Prostate gland (tissue), 2 donors: ENCODE measurements around the gene KLHL6.

Source experiments
- POLR2A ChIP-seq: fragments of 450-650 bp; IDR thresholded peaks from one replicate; pipeline ENCODE4 v1.6.1; 2016; ENCODE audit warnings: antibody characterized with exemption, mild to moderate bottlenecking
- POLR2AphosphoS5 ChIP-seq: sonication (generic); formaldehyde crosslinking; IDR thresholded peaks from one replicate; pipeline ENCODE4 v1.6.1; 2017; ENCODE audit warnings: antibody characterized with exemption
- TF ChIP-seq, protein P1 (sequence below), 4 experiments: fragments of 200-600 bp in 2 of 4; fragments of 450-650 bp in 2 of 4; sonication (generic) in 2 of 4; IDR thresholded peaks; 1 replicate in 3 of 4; 2 replicates in 1 of 4; pipeline ENCODE4 v1.5.1; 2016 to 2019; ENCODE audit warnings: antibody characterized with exemption in 4 of 4, mild to moderate bottlenecking in 2 of 4, moderate library complexity in 2 of 4

DNA sequence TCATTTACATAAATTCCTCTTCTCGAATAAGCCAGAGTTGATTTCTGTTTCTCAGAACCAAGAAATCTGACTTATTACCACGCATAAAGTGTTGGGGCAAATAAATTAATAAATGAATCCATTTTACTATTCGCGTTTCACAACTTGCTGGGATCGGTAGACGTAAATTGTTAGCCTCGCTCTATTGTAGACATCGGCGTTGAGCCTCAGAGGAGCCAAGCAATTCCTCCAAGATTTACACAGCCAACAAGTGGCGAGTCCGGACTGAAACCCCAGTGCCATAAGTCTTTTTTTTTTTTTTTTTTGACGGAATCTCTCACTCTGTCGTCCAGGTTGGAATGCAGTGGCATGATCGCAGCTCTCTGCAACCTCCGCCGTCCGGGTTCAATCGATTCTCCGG is 8.9 kb downstream of the KLHL6 start:
- TF ChIP-seq POLR2A: no peak
- TF ChIP-seq, protein P1, sequence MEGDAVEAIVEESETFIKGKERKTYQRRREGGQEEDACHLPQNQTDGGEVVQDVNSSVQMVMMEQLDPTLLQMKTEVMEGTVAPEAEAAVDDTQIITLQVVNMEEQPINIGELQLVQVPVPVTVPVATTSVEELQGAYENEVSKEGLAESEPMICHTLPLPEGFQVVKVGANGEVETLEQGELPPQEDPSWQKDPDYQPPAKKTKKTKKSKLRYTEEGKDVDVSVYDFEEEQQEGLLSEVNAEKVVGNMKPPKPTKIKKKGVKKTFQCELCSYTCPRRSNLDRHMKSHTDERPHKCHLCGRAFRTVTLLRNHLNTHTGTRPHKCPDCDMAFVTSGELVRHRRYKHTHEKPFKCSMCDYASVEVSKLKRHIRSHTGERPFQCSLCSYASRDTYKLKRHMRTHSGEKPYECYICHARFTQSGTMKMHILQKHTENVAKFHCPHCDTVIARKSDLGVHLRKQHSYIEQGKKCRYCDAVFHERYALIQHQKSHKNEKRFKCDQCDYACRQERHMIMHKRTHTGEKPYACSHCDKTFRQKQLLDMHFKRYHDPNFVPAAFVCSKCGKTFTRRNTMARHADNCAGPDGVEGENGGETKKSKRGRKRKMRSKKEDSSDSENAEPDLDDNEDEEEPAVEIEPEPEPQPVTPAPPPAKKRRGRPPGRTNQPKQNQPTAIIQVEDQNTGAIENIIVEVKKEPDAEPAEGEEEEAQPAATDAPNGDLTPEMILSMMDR (IDR thresholded peaks at IDR 0.05): no peak
- no peak for TF ChIP-seq POLR2AphosphoS5
